ENCODE results near the gene FAM184B.
A peak's percentile ranks its signal among the peaks of the same experiment; 100 is the strongest.

Gene FAM184B

GRCh38 chr4:17809667-17810066, 28.2 kb upstream of the FAM184B start:
- Histone ChIP-seq H3K4me2 (ENCODE audit: low read depth, low read length) (peak overlapping the region; percentile 94), H3K4me1 (ENCODE audit: low read length) (peaks cover 32% of the 10 kb centered on the region), H3K27ac (ENCODE audit: low read length) (peak overlapping the region; percentile 95), H3K9me2 (replicated peaks; ENCODE audit: insufficient read depth, low read length) (no peaks in the 10 kb centered on the region), H4K20me1 (ENCODE audit: insufficient read depth, low read length) (peaks cover 30% of the 10 kb centered on the region), H3K4me3 (ENCODE audit: low read length) (peak overlapping the region; percentile 91), H2AFZ (ENCODE audit: low read length) (no peak overlapping the region), H3K79me2 (ENCODE audit: low read length) (peaks cover 97% of the 10 kb centered on the region), H3K9ac (ENCODE audit: low read length) (peak overlapping the region; percentile 96), H3F3A (ENCODE audit: insufficient read depth, low read length) (peaks cover 13% of the 10 kb centered on the region), H3K27me3 (replicated peaks; ENCODE audit: insufficient read depth, low read length) (no peaks in the 10 kb centered on the region), H3K9me3 (replicated peaks; ENCODE audit: insufficient read depth, low read length) (no peaks in the 10 kb centered on the region), H3K36me3 (replicated peaks; ENCODE audit: insufficient read depth, low read length) (no peaks in the 10 kb centered on the region; the same call in 1 of the 2 replicates)
- no peak for TF ChIP-seq EZH2phosphoT487 (IDR thresholded peaks at IDR 0.05; ENCODE audit: low read length)
- no peak for TF ChIP-seq EZH2 (optimal IDR thresholded peaks at IDR 0.05; ENCODE audit: low read depth, low read length)
- no peak for TF ChIP-seq CTCF (IDR thresholded peaks at IDR 0.05; ENCODE audit: low read length)
- DNase-seq = no peak

GRCh38 chr4:17807446-17807845, 26.0 kb upstream of the FAM184B start:
- Histone ChIP-seq H4K20me1 (ENCODE audit: insufficient read depth, low read length) (peaks cover 30% of the 10 kb centered on the region), H3F3A (ENCODE audit: insufficient read depth, low read length) (peaks cover 13% of the 10 kb centered on the region), H3K27ac (ENCODE audit: low read length) (no peak overlapping the region), H3K9ac (ENCODE audit: low read length) (no peak overlapping the region; the same call in 1 of the 2 replicates), H3K4me3 (ENCODE audit: low read length) (peak overlapping the region; percentile 91), H3K36me3 (replicated peaks; ENCODE audit: insufficient read depth, low read length) (peaks cover 14% of the 10 kb centered on the region; the same call in 1 of the 2 replicates), H3K4me1 (ENCODE audit: low read length) (peaks cover 22% of the 10 kb centered on the region), H3K79me2 (ENCODE audit: low read length) (peaks cover 96% of the 10 kb centered on the region), H3K9me3 (replicated peaks; ENCODE audit: insufficient read depth, low read length) (no peaks in the 10 kb centered on the region), H3K27me3 (replicated peaks; ENCODE audit: insufficient read depth, low read length) (no peaks in the 10 kb centered on the region), H3K9me2 (replicated peaks; ENCODE audit: insufficient read depth, low read length) (no peaks in the 10 kb centered on the region), H2AFZ (ENCODE audit: low read length) (no peak overlapping the region), H3K4me2 (ENCODE audit: low read depth, low read length) (peak overlapping the region; percentile 94)
- no peak for DNase-seq
- no peak for TF ChIP-seq CTCF (IDR thresholded peaks at IDR 0.05; ENCODE audit: low read length)
- TF ChIP-seq EZH2 (optimal IDR thresholded peaks at IDR 0.05; ENCODE audit: low read depth, low read length) = no peak
- TF ChIP-seq EZH2phosphoT487 (IDR thresholded peaks at IDR 0.05; ENCODE audit: low read length) = no peak

GRCh38 chr4:17805580-17806155, 24.2 kb upstream of the FAM184B start:
- TF ChIP-seq EZH2phosphoT487 (IDR thresholded peaks at IDR 0.05; ENCODE audit: low read length) = no peak
- no peak for TF ChIP-seq EZH2 (optimal IDR thresholded peaks at IDR 0.05; ENCODE audit: low read depth, low read length)
- no peak for TF ChIP-seq CTCF (IDR thresholded peaks at IDR 0.05; ENCODE audit: low read length)
- peaks cover 82% of the 10 kb centered on the region for H3K79me2 ChIP-seq (ENCODE audit: low read length)
- H3K27ac ChIP-seq (ENCODE audit: low read length) = no peak overlapping the region
- H3K9ac ChIP-seq (ENCODE audit: low read length) = no peak overlapping the region
- H3K4me3 ChIP-seq (ENCODE audit: low read length) = no peak overlapping the region
- H3K4me2 ChIP-seq (ENCODE audit: low read depth, low read length) = no peak overlapping the region
- H3K27me3 ChIP-seq (replicated peaks; ENCODE audit: insufficient read depth, low read length) = no peaks in the 10 kb centered on the region
- H3F3A ChIP-seq (ENCODE audit: insufficient read depth, low read length) = peaks cover 13% of the 10 kb centered on the region
- no peaks in the 10 kb centered on the region for H3K9me3 ChIP-seq (replicated peaks; ENCODE audit: insufficient read depth, low read length)
- no peak for DNase-seq
- no peak overlapping the region for H2AFZ ChIP-seq (ENCODE audit: low read length)
- no peaks in the 10 kb centered on the region for H3K9me2 ChIP-seq (replicated peaks; ENCODE audit: insufficient read depth, low read length)
- peaks cover 14% of the 10 kb centered on the region; the same call in 1 of the 2 replicates for H3K36me3 ChIP-seq (replicated peaks; ENCODE audit: insufficient read depth, low read length)
- H4K20me1 ChIP-seq (ENCODE audit: insufficient read depth, low read length) = peaks cover 30% of the 10 kb centered on the region
- H3K4me1 ChIP-seq (ENCODE audit: low read length) = peaks cover 22% of the 10 kb centered on the region
